Activated naive CD8-positive, alpha-beta T cell (primary cell): Measurements from ENCODE around the gene GSTM2.

ENCODE experiments used
- H3K27ac Mint-ChIP-seq: one replicate; pipeline ENCODE4 v1.8.0; 2021; ENCODE audit warnings: mixed read lengths
- H3K27me3 Mint-ChIP-seq: one replicate; pipeline ENCODE4 v1.8.0; 2021; ENCODE audit warnings: mixed read lengths
- H3K36me3 Mint-ChIP-seq: one replicate; pipeline ENCODE4 v1.8.0; 2021; ENCODE audit warnings: mixed read lengths
- H3K4me1 Mint-ChIP-seq: one replicate; pipeline ENCODE4 v1.8.0; 2021; ENCODE audit warnings: low read depth, mixed read lengths
- H3K4me3 Mint-ChIP-seq: one replicate; pipeline ENCODE4 v1.8.0; 2021; ENCODE audit warnings: mild to moderate bottlenecking, mixed read lengths
- H3K9me3 Mint-ChIP-seq: one replicate; pipeline ENCODE4 v1.8.0; 2021; ENCODE audit warnings: low read depth, mixed read lengths

The GSTM2 gene

GRCh38 chr1:109636201-109636952 is 31.5 kb upstream of the GSTM2 start:
- peaks cover 2% of the 10 kb centered on the region for H3K36me3 Mint-ChIP-seq
- H3K4me3 Mint-ChIP-seq = no peak overlapping the region
- peaks cover 18% of the 10 kb centered on the region for H3K4me1 Mint-ChIP-seq
- H3K27ac Mint-ChIP-seq = no peak overlapping the region
- H3K27me3 Mint-ChIP-seq = peaks cover 2% of the 10 kb centered on the region
- no peaks in the 10 kb centered on the region for H3K9me3 Mint-ChIP-seq

GRCh38 chr1:109637446-109637845 is 30.4 kb upstream of the GSTM2 start:
- H3K9me3 Mint-ChIP-seq = no peaks in the 10 kb centered on the region
- H3K36me3 Mint-ChIP-seq = no peaks in the 10 kb centered on the region
- no peak overlapping the region for H3K4me3 Mint-ChIP-seq
- H3K27me3 Mint-ChIP-seq = peaks cover 2% of the 10 kb centered on the region
- H3K4me1 Mint-ChIP-seq = peaks cover 18% of the 10 kb centered on the region
- no peak overlapping the region for H3K27ac Mint-ChIP-seq

DNA sequence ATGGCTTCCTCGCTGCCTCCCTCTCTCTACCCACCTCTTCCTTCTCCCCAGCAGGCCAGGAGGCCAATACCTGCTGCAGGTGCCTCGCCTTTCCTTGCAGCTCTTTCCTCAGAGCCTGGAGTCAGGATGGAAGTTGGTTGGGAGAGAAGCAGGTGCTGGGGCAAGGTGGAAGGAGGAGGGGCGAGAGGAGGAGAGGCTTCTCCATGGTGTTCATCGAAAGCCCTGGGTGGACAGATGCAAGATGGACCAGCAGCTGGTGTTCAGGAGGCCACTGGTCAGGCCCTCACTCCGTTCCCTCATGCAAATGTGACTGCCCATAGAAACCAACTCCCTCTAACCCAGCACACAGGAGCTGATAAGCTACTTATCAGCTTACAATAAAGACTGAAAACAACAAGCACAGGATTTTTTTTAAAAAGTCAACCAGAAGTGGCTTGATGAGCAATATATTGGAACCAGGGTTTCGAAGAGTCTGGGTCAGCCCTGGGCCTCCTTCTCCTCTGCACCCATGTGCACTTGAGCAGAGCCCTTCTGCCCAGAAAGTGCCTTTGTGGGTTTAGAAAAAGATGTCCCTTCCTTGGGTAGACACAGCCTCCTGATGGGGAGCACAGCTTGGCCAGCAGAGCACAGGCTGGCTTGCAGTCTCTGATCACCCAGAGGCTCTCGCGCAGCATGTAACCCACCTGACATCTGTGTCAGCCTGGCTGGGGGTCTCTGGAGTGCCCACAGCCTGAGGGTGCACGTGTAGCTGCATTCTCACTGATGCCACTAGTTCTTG is 28.6 kb upstream of the GSTM2 start:
- Mint-ChIP-seq H3K9me3 (no peaks in the 10 kb centered on the region), H3K27me3 (peaks cover 2% of the 10 kb centered on the region), H3K4me1 (peaks cover 17% of the 10 kb centered on the region), H3K36me3 (no peaks in the 10 kb centered on the region), H3K4me3 (no peak overlapping the region), H3K27ac (no peak overlapping the region)

- Mint-ChIP-seq H3K27me3 (peaks cover 2% of the 10 kb centered on the region), H3K36me3 (no peaks in the 10 kb centered on the region), H3K4me3 (no peak overlapping the region), H3K27ac (peak overlapping the region; percentile 34), H3K4me1 (peaks cover 12% of the 10 kb centered on the region), H3K9me3 (no peaks in the 10 kb centered on the region)
Observed at GRCh38 chr1:109639841-109640184, 28.0 kb upstream of the GSTM2 start.

GRCh38 chr1:109640285-109640865 is 27.5 kb upstream of the GSTM2 start:
- no peak overlapping the region for H3K4me3 Mint-ChIP-seq

GRCh38 chr1:109641078-109641740 is 26.6 kb upstream of the GSTM2 start:
- Mint-ChIP-seq H3K27ac (no peak overlapping the region), H3K36me3 (no peaks in the 10 kb centered on the region), H3K4me1 (peaks cover 3% of the 10 kb centered on the region), H3K9me3 (no peaks in the 10 kb centered on the region), H3K27me3 (peaks cover 2% of the 10 kb centered on the region), H3K4me3 (no peak overlapping the region)

More at GRCh38 chr1:109640285-109640865, 27.5 kb upstream of the GSTM2 start:
- Mint-ChIP-seq H3K36me3 (no peaks in the 10 kb centered on the region), H3K27me3 (peaks cover 2% of the 10 kb centered on the region), H3K27ac (peak overlapping the region; percentile 34), H3K4me1 (peaks cover 6% of the 10 kb centered on the region), H3K9me3 (no peaks in the 10 kb centered on the region)

- Mint-ChIP-seq H3K4me3 (no peak overlapping the region), H3K36me3 (no peaks in the 10 kb centered on the region), H3K4me1 (peaks cover 3% of the 10 kb centered on the region), H3K27ac (no peak overlapping the region), H3K27me3 (peaks cover 2% of the 10 kb centered on the region), H3K9me3 (no peaks in the 10 kb centered on the region)
Observed at GRCh38 chr1:109641861-109642260, 26.0 kb upstream of the GSTM2 start.

GRCh38 chr1:109642626-109643025 is 25.2 kb upstream of the GSTM2 start:
- H3K27me3 Mint-ChIP-seq = peaks cover 2% of the 10 kb centered on the region
- H3K36me3 Mint-ChIP-seq = no peaks in the 10 kb centered on the region
- no peaks in the 10 kb centered on the region for H3K9me3 Mint-ChIP-seq
- H3K27ac Mint-ChIP-seq = no peak overlapping the region
- no peak overlapping the region for H3K4me3 Mint-ChIP-seq
- peaks cover 3% of the 10 kb centered on the region for H3K4me1 Mint-ChIP-seq

DNA sequence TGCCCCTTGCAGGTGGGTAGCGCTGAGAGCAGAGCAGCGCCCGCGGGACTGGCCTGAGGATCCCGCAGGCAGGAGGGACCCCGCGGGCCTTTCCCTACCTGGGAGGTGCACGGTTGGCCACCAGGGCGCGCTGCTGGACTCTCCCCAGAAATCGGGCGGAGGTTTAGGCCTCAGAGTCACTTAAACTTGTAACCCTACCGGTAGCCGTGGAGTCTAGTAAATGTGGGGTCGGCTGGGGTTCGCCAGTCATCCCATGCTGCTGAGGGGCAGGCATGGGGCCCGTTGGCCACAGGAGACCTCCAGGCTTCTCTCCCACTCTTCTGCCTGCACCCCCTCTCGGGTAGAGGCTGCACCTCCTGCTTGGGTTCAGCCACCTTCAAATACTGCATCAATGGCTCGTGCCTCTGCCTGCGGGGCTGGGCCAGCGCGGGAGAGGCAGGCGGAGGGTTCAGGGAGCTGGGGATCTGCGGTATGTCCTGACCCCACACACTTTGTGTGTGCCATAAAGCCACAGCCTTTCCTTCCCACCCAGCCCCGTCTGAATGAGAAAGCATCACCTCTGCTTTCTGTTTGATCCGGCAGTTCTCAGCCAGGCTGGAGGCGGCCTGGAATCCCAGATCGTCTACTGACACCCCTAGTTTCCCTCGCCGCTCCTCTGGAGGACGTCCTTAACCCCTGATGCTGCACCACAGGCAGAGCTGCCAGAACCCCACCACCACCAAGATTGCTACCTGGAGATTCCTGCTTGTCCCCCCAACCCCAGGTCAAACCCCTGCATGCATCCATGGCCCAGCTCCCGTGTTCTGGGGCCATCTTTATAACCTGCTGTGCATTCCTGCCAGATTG is 24.2 kb upstream of the GSTM2 start:
- no peaks in the 10 kb centered on the region for H3K9me3 Mint-ChIP-seq
- no peak overlapping the region for H3K27ac Mint-ChIP-seq
- no peaks in the 10 kb centered on the region for H3K36me3 Mint-ChIP-seq
- peaks cover 3% of the 10 kb centered on the region for H3K4me1 Mint-ChIP-seq
- no peak overlapping the region for H3K4me3 Mint-ChIP-seq
- peaks cover 2% of the 10 kb centered on the region for H3K27me3 Mint-ChIP-seq

- peaks cover 2% of the 10 kb centered on the region for H3K27me3 Mint-ChIP-seq
- no peak overlapping the region for H3K4me3 Mint-ChIP-seq
- H3K36me3 Mint-ChIP-seq = no peaks in the 10 kb centered on the region
- no peaks in the 10 kb centered on the region for H3K9me3 Mint-ChIP-seq
- H3K27ac Mint-ChIP-seq = no peak overlapping the region
- peaks cover 3% of the 10 kb centered on the region for H3K4me1 Mint-ChIP-seq
Observed at GRCh38 chr1:109644670-109645069, 23.2 kb upstream of the GSTM2 start.

GRCh38 chr1:109649491-109649914 is 18.4 kb upstream of the GSTM2 start:
- Mint-ChIP-seq H3K27ac (no peak overlapping the region), H3K4me1 (peaks cover 1% of the 10 kb centered on the region), H3K4me3 (no peak overlapping the region), H3K9me3 (no peaks in the 10 kb centered on the region), H3K27me3 (no peaks in the 10 kb centered on the region), H3K36me3 (no peaks in the 10 kb centered on the region)

GRCh38 chr1:109650609-109651008 is 17.2 kb upstream of the GSTM2 start:
- Mint-ChIP-seq H3K36me3 (no peaks in the 10 kb centered on the region), H3K27me3 (no peaks in the 10 kb centered on the region), H3K4me1 (peaks cover 10% of the 10 kb centered on the region)

DNA sequence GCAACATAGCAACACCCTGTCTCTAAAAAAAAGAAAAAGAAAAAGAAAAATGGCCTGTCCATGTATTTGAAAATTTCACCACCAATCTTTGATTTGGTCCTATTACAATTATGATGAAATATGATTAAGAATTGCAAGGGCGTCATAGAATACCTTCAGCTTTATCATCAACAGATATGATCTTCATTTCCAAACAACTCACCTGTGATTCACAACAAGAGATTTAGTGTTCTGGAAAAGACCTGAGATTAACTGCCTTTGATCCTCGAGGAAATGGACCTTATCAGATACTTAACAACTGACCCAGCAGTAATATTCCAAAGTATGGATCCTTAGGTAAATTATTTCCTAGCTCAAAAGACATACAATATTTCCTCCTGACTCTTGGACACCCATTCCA is 15.5 kb upstream of the GSTM2 start:
- no peak overlapping the region for H3K27ac Mint-ChIP-seq
- peaks cover 22% of the 10 kb centered on the region for H3K4me1 Mint-ChIP-seq
- no peaks in the 10 kb centered on the region for H3K9me3 Mint-ChIP-seq
- no peaks in the 10 kb centered on the region for H3K36me3 Mint-ChIP-seq
- no peak overlapping the region for H3K4me3 Mint-ChIP-seq
- H3K27me3 Mint-ChIP-seq = no peaks in the 10 kb centered on the region

More at GRCh38 chr1:109650609-109651008, 17.2 kb upstream of the GSTM2 start:
- no peaks in the 10 kb centered on the region for H3K9me3 Mint-ChIP-seq
- no peak overlapping the region for H3K27ac Mint-ChIP-seq
- no peak overlapping the region for H3K4me3 Mint-ChIP-seq

DNA sequence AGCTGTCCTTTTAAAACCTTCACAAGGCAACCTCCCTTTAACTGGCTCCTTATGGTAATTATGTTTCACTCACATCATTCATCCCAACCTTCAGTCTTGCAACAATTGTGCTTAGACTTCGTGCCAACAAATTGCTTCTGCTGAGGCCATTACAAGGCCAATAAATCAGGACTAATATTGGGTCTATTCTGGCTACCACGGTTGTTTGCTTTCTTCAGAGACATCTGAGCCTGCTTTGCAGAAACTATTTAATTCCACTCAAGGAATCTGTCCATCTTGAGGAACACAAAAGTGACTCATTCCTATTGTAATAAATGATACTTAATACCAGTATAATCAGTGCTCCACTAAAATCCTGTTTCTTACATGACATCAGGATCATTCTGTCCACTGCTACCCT is 14.6 kb upstream of the GSTM2 start:
- H3K27me3 Mint-ChIP-seq = no peaks in the 10 kb centered on the region
- no peak overlapping the region for H3K4me3 Mint-ChIP-seq
- no peak overlapping the region for H3K27ac Mint-ChIP-seq
- no peaks in the 10 kb centered on the region for H3K36me3 Mint-ChIP-seq
- H3K4me1 Mint-ChIP-seq = peaks cover 24% of the 10 kb centered on the region
- no peaks in the 10 kb centered on the region for H3K9me3 Mint-ChIP-seq
